Skeletal muscle satellite cell (primary cell): ENCODE data around the gene DAP3.
A peak's percentile ranks its signal among the peaks of the same experiment; 100 is the strongest.
"Not testable (repeated sequence)": the region's sequence is repeated elsewhere in the genome, so short reads cannot be mapped to it uniquely, and the experiment has no call there.

ENCODE experiments used
- H3K27me3 ChIP-seq: 2 replicates; pipeline ENCODE4 v1.7.0; 2013; ENCODE audit warnings: low read length; ENCODE audit not compliant: control insufficient read depth, insufficient read depth
- H3K36me3 ChIP-seq: 2 replicates; pipeline ENCODE4 v1.7.0; 2013; ENCODE audit warnings: mild to moderate bottlenecking, control low read depth, low read length; ENCODE audit not compliant: insufficient read depth
- H3K4me1 ChIP-seq: 2 replicates; pipeline ENCODE4 v1.7.0; 2013; ENCODE audit warnings: low read length; ENCODE audit not compliant: control insufficient read depth, insufficient read depth
- H3K4me2 ChIP-seq: 2 replicates; pipeline ENCODE4 v1.7.0; 2013; ENCODE audit warnings: mild to moderate bottlenecking, low read length
- H3K4me3 ChIP-seq: 2 replicates; pipeline ENCODE4 v1.7.0; 2013; ENCODE audit warnings: low read length
- H3K9ac ChIP-seq: 2 replicates; pipeline ENCODE4 v1.7.0; 2013; ENCODE audit warnings: mild to moderate bottlenecking, low read depth, low read length, moderate library complexity
- H3K9me3 ChIP-seq: replicated peaks from 2 replicates; pipeline ENCODE4 v1.7.0; 2013; ENCODE audit warnings: mild to moderate bottlenecking, control low read depth, low read length

Gene DAP3

DNA sequence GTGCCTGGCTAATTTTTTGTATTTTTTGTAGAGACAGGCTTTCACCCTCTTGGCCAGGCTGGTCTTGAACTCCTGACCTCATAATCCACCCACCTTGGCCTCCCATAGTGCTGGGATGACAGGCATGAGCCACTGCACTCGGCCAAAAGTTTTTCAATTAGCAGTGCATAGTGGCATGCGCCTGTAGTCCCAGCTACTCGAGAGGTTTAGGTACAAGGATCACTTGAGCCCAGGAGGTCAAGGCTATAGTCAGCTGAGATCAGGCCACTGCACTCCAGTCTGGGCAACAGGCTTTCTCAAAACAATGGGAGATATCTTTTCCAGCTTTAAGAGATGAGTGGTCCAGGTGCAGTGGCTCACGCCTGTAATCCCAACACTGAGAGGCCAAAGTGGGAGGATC, 30.8 kb downstream of the DAP3 start:
- no peak overlapping the region for H3K4me2 ChIP-seq
- no peak overlapping the region for H3K9ac ChIP-seq
- H3K27me3 ChIP-seq, result no peaks in the 10 kb centered on the region
- H3K4me1 ChIP-seq, result no peaks in the 10 kb centered on the region
- peaks cover 39% of the 10 kb centered on the region for H3K36me3 ChIP-seq
- H3K4me3 ChIP-seq, result no peak overlapping the region
- no peaks in the 10 kb centered on the region for H3K9me3 ChIP-seq

DNA sequence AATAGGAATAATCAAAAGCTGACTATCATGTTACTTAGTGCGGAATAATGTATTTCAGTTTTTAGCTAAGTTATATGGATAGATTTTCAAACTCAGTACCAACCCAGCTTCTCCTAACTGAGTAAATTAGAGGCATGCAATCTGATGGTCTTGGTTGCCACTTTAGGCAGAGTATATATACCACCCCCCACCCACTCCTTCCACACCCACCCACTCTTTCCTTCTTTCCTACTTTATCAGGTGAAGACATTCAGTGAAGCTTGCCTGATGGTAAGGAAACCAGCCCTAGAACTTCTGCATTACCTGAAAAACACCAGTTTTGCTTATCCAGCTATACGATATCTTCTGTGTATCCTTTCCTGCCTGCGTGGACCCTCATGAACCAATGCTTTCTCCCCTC, 36.3 kb downstream of the DAP3 start:
- H3K9ac ChIP-seq, result no peak overlapping the region
- H3K4me3 ChIP-seq, result no peak overlapping the region
- H3K4me1 ChIP-seq, result no peaks in the 10 kb centered on the region
- H3K4me2 ChIP-seq, result no peak overlapping the region
- H3K27me3 ChIP-seq, result no peaks in the 10 kb centered on the region
- H3K9me3 ChIP-seq, result no peaks in the 10 kb centered on the region
- H3K36me3 ChIP-seq, result peaks cover 31% of the 10 kb centered on the region

DNA sequence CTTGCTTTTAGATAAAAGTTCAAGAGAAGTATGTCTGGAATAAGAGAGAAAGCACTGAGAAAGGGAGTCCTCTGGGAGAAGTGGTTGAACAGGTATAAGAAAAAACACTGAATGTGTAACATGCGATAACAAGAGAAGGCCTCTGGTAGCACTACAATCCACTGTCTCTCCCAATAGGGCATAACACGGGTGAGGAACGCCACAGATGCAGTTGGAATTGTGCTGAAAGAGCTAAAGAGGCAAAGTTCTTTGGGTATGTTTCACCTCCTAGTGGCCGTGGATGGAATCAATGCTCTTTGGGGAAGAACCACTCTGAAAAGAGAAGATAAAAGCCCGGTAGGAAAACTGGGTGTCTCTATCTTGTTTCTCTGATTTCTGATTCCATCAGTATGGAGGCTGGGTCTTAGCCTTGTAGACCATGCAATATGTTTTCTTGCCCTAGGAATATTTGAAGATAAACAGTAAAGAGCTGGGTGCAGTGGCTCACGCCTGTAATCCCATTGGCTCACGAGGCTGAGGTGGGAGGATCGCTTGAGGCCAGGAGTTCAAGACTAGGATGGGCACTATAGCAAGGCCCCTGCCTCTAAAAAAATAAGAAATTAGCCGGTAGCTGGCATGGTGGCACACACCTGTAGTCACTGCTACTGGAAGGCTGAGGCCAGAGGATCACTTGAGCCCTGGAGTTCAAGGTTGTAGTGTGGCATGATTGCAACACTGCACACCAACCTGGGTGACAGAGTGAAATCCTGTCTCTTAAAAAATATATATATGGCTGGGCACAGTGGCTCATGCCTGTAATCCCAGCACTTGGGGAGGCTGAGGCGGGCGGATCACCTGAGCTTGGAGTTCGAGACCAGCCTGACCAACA, 40.4 kb downstream of the DAP3 start:
- H3K36me3 ChIP-seq, result peaks cover 37% of the 10 kb centered on the region
- no peak overlapping the region for H3K4me3 ChIP-seq

DNA sequence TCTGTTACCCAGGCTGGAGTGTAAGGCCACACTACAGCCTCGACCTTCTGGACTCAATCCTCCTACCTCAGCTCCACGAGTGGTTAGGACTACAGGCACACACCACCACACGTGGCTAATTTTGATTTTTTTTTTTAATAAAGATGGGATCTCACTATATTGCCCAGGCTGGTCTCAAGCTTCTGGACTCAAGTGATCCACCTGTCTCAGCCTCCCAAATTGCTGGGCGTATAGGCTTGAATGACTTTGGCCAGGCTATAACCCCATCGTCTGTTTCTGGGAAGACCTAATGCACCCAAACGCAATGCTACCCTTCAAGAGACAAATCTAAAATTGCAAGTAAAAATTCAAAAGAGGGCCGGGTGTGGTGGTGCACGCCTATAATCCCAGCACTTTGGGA, 52.1 kb downstream of the DAP3 start:
- Histone ChIP-seq H3K9me3 (no peaks in the 10 kb centered on the region), H3K27me3 (no peaks in the 10 kb centered on the region)

More for the DNA sequence above, 40.4 kb downstream of the DAP3 start:
- Histone ChIP-seq H3K27me3 (no peaks in the 10 kb centered on the region), H3K4me1 (no peaks in the 10 kb centered on the region), H3K9ac (peak overlapping the region; percentile 35), H3K9me3 (no peaks in the 10 kb centered on the region), H3K4me2 (no peak overlapping the region)

GRCh38 chr1:155741908-155742307, 53.0 kb downstream of the DAP3 start:
- H3K4me3 ChIP-seq, result no peak overlapping the region
- H3K9me3 ChIP-seq, result no peaks in the 10 kb centered on the region
- peaks cover 16% of the 10 kb centered on the region for H3K36me3 ChIP-seq
- no peaks in the 10 kb centered on the region for H3K27me3 ChIP-seq
- no peak overlapping the region for H3K4me2 ChIP-seq
- no peaks in the 10 kb centered on the region for H3K4me1 ChIP-seq
- no peak overlapping the region for H3K9ac ChIP-seq

More for the DNA sequence above, 52.1 kb downstream of the DAP3 start:
- Histone ChIP-seq H3K4me3 (no peak overlapping the region), H3K4me1 (no peaks in the 10 kb centered on the region), H3K36me3 (peaks cover 25% of the 10 kb centered on the region), H3K9ac (no peak overlapping the region), H3K4me2 (no peak overlapping the region)

GRCh38 chr1:155744711-155745283, 55.9 kb downstream of the DAP3 start:
- no peaks in the 10 kb centered on the region for H3K27me3 ChIP-seq
- peaks cover 6% of the 10 kb centered on the region for H3K36me3 ChIP-seq
- no peaks in the 10 kb centered on the region for H3K9me3 ChIP-seq
- peak overlapping the region; percentile 90 for H3K4me2 ChIP-seq
- H3K4me1 ChIP-seq, result peaks cover 13% of the 10 kb centered on the region
- H3K9ac ChIP-seq, result peak overlapping the region; percentile 89
- H3K4me3 ChIP-seq, result peak overlapping the region; percentile 77

DNA sequence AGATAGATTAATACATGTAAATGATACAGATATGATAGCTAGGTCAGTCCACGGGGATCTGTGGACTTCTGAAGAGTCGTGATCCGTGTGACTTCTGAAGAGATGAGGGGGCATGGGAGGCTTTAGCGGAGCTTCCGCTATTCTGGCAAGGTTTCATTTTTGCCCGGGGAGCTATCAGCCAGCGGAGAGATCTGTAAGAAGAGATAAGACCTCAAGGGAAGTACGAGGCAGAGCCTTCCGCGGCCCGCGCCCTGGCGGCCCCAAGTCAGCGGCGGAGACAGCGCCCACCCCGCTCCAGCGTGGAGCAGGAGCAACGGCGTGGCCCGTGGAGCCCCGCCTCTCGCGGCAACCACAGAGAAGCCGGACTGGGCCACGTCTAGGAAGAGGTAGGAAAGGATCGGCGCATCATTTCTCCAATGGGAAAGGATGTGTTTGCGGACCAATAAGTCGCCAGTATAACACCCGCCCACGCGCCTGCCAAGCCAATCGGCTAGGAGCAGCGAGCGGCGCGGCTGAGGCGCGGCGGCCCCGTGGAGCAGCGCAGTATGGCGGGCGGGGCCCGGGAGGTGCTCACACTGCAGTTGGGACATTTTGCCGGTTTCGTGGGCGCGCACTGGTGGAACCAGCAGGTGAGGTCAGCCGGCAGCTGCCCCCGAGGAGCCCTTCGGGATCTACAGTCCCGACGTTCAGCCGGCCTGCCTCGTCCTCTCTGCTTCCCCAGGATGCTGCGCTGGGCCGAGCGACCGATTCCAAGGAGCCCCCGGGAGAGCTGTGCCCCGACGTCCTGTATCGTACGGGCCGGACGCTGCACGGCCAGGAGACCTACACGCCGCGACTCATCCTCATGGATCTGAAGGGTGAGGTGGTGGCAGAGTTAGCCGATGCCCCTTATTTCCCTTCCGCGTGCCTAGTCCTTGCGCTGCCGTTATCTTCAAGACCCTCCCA, 56.7 kb downstream of the DAP3 start:
- H3K27me3 ChIP-seq, H3K36me3 ChIP-seq, H3K9me3 ChIP-seq: not testable (repeated sequence)
- Histone ChIP-seq H3K4me1 (peaks cover 13% of the 10 kb centered on the region), H3K4me2 (peak overlapping the region; percentile 90), H3K9ac (peak overlapping the region; percentile 89), H3K4me3 (peak overlapping the region; percentile 77)

- H3K27me3 ChIP-seq, H3K4me3 ChIP-seq, H3K9me3 ChIP-seq, H3K9ac ChIP-seq, H3K4me2 ChIP-seq: not testable (repeated sequence)
- Histone ChIP-seq H3K4me1 (peaks cover 13% of the 10 kb centered on the region), H3K36me3 (peaks cover 13% of the 10 kb centered on the region)
These were observed 58.7 kb downstream of the DAP3 start for GRCh38 chr1:155747586-155747985.

DNA sequence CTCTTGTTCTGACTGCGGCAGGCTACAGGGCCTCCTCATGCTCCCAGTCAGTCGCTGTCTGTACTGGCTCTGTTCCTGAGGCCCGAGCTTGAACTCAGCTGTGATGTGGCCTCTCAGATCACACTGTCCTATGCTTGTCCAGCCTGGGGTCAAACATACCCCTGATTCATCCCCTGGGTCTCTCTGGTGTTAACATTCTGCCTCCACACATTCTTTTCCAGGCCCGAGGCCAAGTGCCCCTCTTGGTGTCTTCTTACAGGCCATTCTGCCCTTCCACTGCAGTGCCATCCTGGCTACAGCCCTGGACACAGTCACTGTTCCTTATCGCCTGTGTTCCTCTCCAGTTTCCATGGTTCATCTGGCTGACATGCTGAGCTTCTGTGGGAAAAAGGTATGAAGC, 59.2 kb downstream of the DAP3 start:
- H3K9me3 ChIP-seq, H3K4me2 ChIP-seq, H3K27me3 ChIP-seq, H3K4me3 ChIP-seq, H3K9ac ChIP-seq: not testable (repeated sequence)
- peaks cover 13% of the 10 kb centered on the region for H3K4me1 ChIP-seq
- peaks cover 17% of the 10 kb centered on the region for H3K36me3 ChIP-seq

GRCh38 chr1:155759017-155759416, 70.1 kb downstream of the DAP3 start:
- peaks cover 56% of the 10 kb centered on the region for H3K36me3 ChIP-seq
- not testable (repeated sequence) for H3K4me2 ChIP-seq, H3K9ac ChIP-seq, H3K4me1 ChIP-seq, H3K9me3 ChIP-seq, H3K4me3 ChIP-seq, H3K27me3 ChIP-seq

DNA sequence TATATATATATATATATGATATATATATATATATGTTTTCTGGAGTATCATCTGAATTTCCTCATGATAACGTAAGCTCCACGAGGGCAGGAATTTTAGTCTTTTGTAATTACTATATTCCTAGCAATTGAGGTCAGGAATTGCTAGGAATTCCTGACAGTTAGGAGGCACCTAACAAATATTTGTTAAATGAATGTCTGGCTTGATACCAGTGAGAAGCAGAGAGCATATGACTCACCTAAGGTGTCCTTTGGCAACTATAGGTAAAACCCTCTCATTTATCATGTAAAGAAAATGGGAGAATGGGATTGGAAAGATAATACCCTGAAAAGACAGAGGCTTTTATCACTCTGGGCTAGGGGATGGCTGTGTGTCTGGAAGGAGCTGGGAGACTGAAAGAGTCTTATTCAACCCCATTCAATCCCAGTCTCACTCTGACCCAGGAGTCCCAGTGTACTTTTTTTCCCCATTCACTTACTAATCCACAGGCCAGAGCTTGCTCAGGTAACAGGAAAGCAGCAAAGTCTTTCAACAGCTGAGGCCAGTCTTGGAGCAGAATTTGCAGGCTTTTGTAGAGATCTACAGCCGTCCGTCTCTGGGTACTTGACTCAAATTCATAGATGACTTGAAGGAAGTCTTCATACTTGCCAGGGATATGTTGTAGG, 71.2 kb downstream of the DAP3 start:
- Histone ChIP-seq H3K27me3 (no peaks in the 10 kb centered on the region), H3K4me3 (no peak overlapping the region), H3K4me1 (peaks cover 11% of the 10 kb centered on the region), H3K9me3 (no peaks in the 10 kb centered on the region), H3K9ac (no peak overlapping the region), H3K4me2 (no peak overlapping the region), H3K36me3 (peaks cover 59% of the 10 kb centered on the region)
